H9 (cell line): ENCODE measurements around the gene CACHD1. TPM values are rescaled to one million over a fixed set of nuclear protein-coding genes. Genes with fewer than 3 reads are reported as not detected.

ENCODE experiments used
- DNase-seq: peaks from one replicate; pipeline ENCODE4 v3.0.0-alpha.2; 2017
- H2AFZ ChIP-seq: one replicate; pipeline ENCODE4 v1.6.1; 2013; ENCODE audit warnings: mild to moderate bottlenecking, low read length, control low read depth, moderate library complexity
- H2AK5ac ChIP-seq: 2 replicates; pipeline ENCODE4 v1.6.1; 2013; ENCODE audit warnings: low read length, control low read depth, mixed read lengths; ENCODE audit not compliant: insufficient read length
- H2BK120ac ChIP-seq: one replicate; pipeline ENCODE4 v1.6.1; 2013; ENCODE audit warnings: low read depth, mild to moderate bottlenecking, low read length, control low read depth, inconsistent platforms; ENCODE audit not compliant: poor library complexity, severe bottlenecking
- H2BK12ac ChIP-seq: 2 replicates; pipeline ENCODE4 v1.6.1; 2013; ENCODE audit warnings: low read length, control low read depth, mixed read lengths, low read depth; ENCODE audit not compliant: insufficient read length
- H2BK15ac ChIP-seq: 2 replicates; pipeline ENCODE4 v1.6.1; 2013; ENCODE audit warnings: low read depth, low read length, control low read depth
- H2BK20ac ChIP-seq: one replicate; pipeline ENCODE4 v1.6.1; 2013; ENCODE audit warnings: low read depth, mild to moderate bottlenecking, low read length, control low read depth, inconsistent platforms; ENCODE audit not compliant: poor library complexity, severe bottlenecking
- H2BK5ac ChIP-seq: 2 replicates; pipeline ENCODE4 v1.6.1; 2013; ENCODE audit warnings: low read length, control low read depth, mixed read lengths; ENCODE audit not compliant: insufficient read length
- H3K14ac ChIP-seq: 2 replicates; pipeline ENCODE4 v1.6.1; 2013; ENCODE audit warnings: low read length, control low read depth; ENCODE audit not compliant: insufficient read depth
- H3K18ac ChIP-seq: 2 replicates; pipeline ENCODE4 v1.6.1; 2013; ENCODE audit warnings: low read depth, mild to moderate bottlenecking, mixed read lengths, low read length, control low read depth; ENCODE audit not compliant: insufficient read length
- H3K23ac ChIP-seq: 2 replicates; pipeline ENCODE4 v1.6.1; 2013; ENCODE audit warnings: low read length, control low read depth, mixed read lengths, low read depth; ENCODE audit not compliant: insufficient read length
- H3K23me2 ChIP-seq: 2 replicates; pipeline ENCODE4 v1.6.1; 2013; ENCODE audit warnings: low read depth, mild to moderate bottlenecking, mixed read lengths, low read length, control low read depth; ENCODE audit not compliant: insufficient read length, poor library complexity, severe bottlenecking
- H3K27ac ChIP-seq: 2 replicates; pipeline ENCODE4 v1.5.1; 2013; ENCODE audit warnings: low read length, control low read depth, mixed read lengths, low read depth; ENCODE audit not compliant: insufficient read length
- H3K27me3 ChIP-seq: 2 replicates; pipeline ENCODE4 v1.6.1; 2013; ENCODE audit warnings: low read length, control low read depth, inconsistent platforms; ENCODE audit not compliant: insufficient read depth
- H3K4ac ChIP-seq: 2 replicates; pipeline ENCODE4 v1.6.1; 2013; ENCODE audit warnings: low read depth, mild to moderate bottlenecking, control low read depth, inconsistent platforms, low read length, moderate library complexity
- H3K4me1 ChIP-seq: 2 replicates; pipeline ENCODE4 v1.6.1; 2013; ENCODE audit warnings: low read length, control low read depth, inconsistent platforms; ENCODE audit not compliant: insufficient read depth
- H3K4me2 ChIP-seq: 2 replicates; pipeline ENCODE4 v1.6.1; 2013; ENCODE audit warnings: low read length, control low read depth, mixed read lengths; ENCODE audit not compliant: insufficient read length, insufficient read depth
- H3K56ac ChIP-seq: 2 replicates; pipeline ENCODE4 v1.6.1; 2013; ENCODE audit warnings: low read depth, mild to moderate bottlenecking, mixed read lengths, low read length, control low read depth; ENCODE audit not compliant: insufficient read length
- H3K79me1 ChIP-seq: 2 replicates; pipeline ENCODE4 v1.6.1; 2013; ENCODE audit warnings: low read depth, mild to moderate bottlenecking, moderate library complexity, low read length, control low read depth, inconsistent platforms; ENCODE audit not compliant: insufficient read depth, poor library complexity, severe bottlenecking
- H3K79me2 ChIP-seq: 2 replicates; pipeline ENCODE4 v1.6.1; 2013; ENCODE audit warnings: low read length, control low read depth, inconsistent platforms; ENCODE audit not compliant: insufficient read depth
- H3K9ac ChIP-seq: 2 replicates; pipeline ENCODE4 v1.6.1; 2013; ENCODE audit warnings: low read length, control low read depth, mixed read lengths; ENCODE audit not compliant: insufficient read length; ENCODE audit errors: extremely low read depth
- H3K9me3 ChIP-seq: one replicate; pipeline ENCODE4 v1.6.1; 2013; ENCODE audit warnings: low read depth, low read length, inconsistent platforms; ENCODE audit not compliant: control insufficient read depth
- H3T11ph ChIP-seq: one replicate; pipeline ENCODE4 v1.6.1; 2013; ENCODE audit warnings: mild to moderate bottlenecking, low read length, control low read depth, inconsistent platforms
- H4K20me1 ChIP-seq: one replicate; pipeline ENCODE4 v1.6.1; 2013; ENCODE audit not compliant: control insufficient read depth, insufficient read length, insufficient read depth
- H4K5ac ChIP-seq: 2 replicates; pipeline ENCODE4 v1.6.1; 2013; ENCODE audit warnings: low read depth, mild to moderate bottlenecking, mixed read lengths, low read length, control low read depth; ENCODE audit not compliant: insufficient read length
- H4K8ac ChIP-seq: replicated peaks from 2 replicates; pipeline ENCODE4 v1.6.1; 2013; ENCODE audit warnings: low read length, control low read depth, mixed read lengths, low read depth; ENCODE audit not compliant: insufficient read length
- H4K91ac ChIP-seq: 2 replicates; pipeline ENCODE4 v1.6.1; 2013; ENCODE audit warnings: low read depth, mild to moderate bottlenecking, moderate library complexity, mixed read lengths, low read length, control low read depth; ENCODE audit not compliant: insufficient read length
- H3K27ac Mint-ChIP-seq, 3 experiments: 2 replicates in 2 of 3; 3 replicates in 1 of 3; pipeline ENCODE4 v1.8.0; 2020 to 2021; ENCODE audit warnings: mixed read lengths in 3 of 3, mild to moderate bottlenecking in 1 of 3, moderate library complexity in 1 of 3
- H3K27me3 Mint-ChIP-seq: 2 replicates; pipeline ENCODE4 v1.8.0; 2021; ENCODE audit warnings: low read depth, mild to moderate bottlenecking, moderate library complexity, mixed read lengths
- H3K36me3 Mint-ChIP-seq, 3 experiments: 2 replicates in 2 of 3; 3 replicates in 1 of 3; pipeline ENCODE4 v1.8.0; 2020 to 2021; ENCODE audit warnings: low read depth in 3 of 3, mixed read lengths in 3 of 3; ENCODE audit not compliant: insufficient read depth in 1 of 3
- H3K4me1 Mint-ChIP-seq, 2 experiments: 2 replicates each; pipeline ENCODE4 v1.8.0; 2020; ENCODE audit warnings: mixed read lengths in 2 of 2
- H3K4me3 Mint-ChIP-seq, 2 experiments: 2 replicates in 1 of 2; 3 replicates in 1 of 2; pipeline ENCODE4 v1.8.0; 2020 to 2021; ENCODE audit warnings: mild to moderate bottlenecking in 2 of 2, mixed read lengths in 2 of 2, moderate library complexity in 1 of 2
- H3K9me3 Mint-ChIP-seq, 2 experiments: 2 replicates in 1 of 2; 3 replicates in 1 of 2; pipeline ENCODE4 v1.8.0; 2020; ENCODE audit warnings: mild to moderate bottlenecking in 2 of 2, mixed read lengths in 2 of 2, moderate library complexity in 1 of 2
- CTCF ChIP-seq: fragments of 200-600 bp; sonication (generic); conservative IDR thresholded peaks from 3 replicates; pipeline ENCODE4 v1.8.0; 2021; ENCODE audit warnings: antibody characterized with exemption, mild to moderate bottlenecking
- WGBS: extraction: QIAGEN DNeasy Blood & Tissue Kit; methylation state at CpG from one replicate; pipeline ENCODE4 v1.1.7; 2013; ENCODE audit warnings: missing lambda C conversion rate, low lambda C conversion rate, mixed read lengths; ENCODE audit not compliant: insufficient read length; ENCODE audit errors: extremely low coverage; 5-methylcytosine and 5-hydroxymethylcytosine counted together
- total RNA-seq: library from RNA; stranded (reverse); gene quantifications from 2 replicates; pipeline ENCODE4 v1.2.1, GENCODE V29; 2021

Gene CACHD1
- total RNA-seq, 1 experiment from 2014 or later: 94.2 TPM

DNA sequence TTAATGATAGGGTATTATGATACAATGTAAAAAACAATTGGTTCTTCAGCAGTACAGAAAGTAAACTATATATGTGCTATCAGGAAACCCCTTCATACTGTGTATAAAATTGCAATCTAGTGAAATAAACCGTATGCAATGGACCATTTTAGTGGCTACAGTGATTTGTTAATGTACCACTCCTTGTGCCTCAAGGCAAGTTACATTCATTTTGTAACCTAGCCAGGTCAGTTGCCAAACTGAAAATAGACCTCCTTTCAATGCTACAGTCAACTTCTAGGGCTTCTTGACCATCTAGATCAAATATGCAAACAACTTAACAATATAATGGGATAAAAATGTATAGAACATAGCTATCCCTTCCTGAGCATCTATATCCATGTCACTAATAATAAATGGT lies 223.0 kb downstream of the CACHD1 start:
- no peak for DNase-seq
- H4K20me1 ChIP-seq: no peaks in the 10 kb centered on the region
- H4K8ac ChIP-seq: no peak overlapping the region
- no peak overlapping the region for H3K18ac ChIP-seq
- no peak overlapping the region for H2BK15ac ChIP-seq
- H2BK120ac ChIP-seq: no peak overlapping the region
- H2BK5ac ChIP-seq: no peak overlapping the region
- no CpG with 5 or more reads among the region's 1 CpG for WGBS
- H3K4ac ChIP-seq: no peak overlapping the region
- H2AFZ ChIP-seq: no peak overlapping the region
- TF ChIP-seq CTCF: no peak
- no peaks in the 10 kb centered on the region for H3K9me3 Mint-ChIP-seq
- no peaks in the 10 kb centered on the region; the same call in 1 of the 2 replicates for H3K4me1 ChIP-seq
- no peak overlapping the region for H3K4me2 ChIP-seq
- H3K23ac ChIP-seq: no peak overlapping the region
- H3K27ac Mint-ChIP-seq: no peak overlapping the region
- H4K5ac ChIP-seq: no peak overlapping the region
- no peaks in the 10 kb centered on the region for H3K79me1 ChIP-seq
- H4K91ac ChIP-seq: no peak overlapping the region
- H2AK5ac ChIP-seq: no peak overlapping the region
- H3K27me3 ChIP-seq: no peaks in the 10 kb centered on the region
- H3K36me3 Mint-ChIP-seq: peaks cover 13 to 60% (median 43%) of the 10 kb centered on the region in 3 experiments; a peak in 6 of 7 replicates
- no peak overlapping the region for H3K14ac ChIP-seq
- no peak overlapping the region for H2BK12ac ChIP-seq
- peaks cover 11 to 13% of the 10 kb centered on the region in 2 experiments for H3K4me1 Mint-ChIP-seq
- H3K4me3 Mint-ChIP-seq: no peak overlapping the region
- no peak overlapping the region for H3K9ac ChIP-seq
- no peaks in the 10 kb centered on the region for H3K9me3 ChIP-seq
- H2BK20ac ChIP-seq: no peak overlapping the region
- no peak overlapping the region for H3K56ac ChIP-seq
- no peaks in the 10 kb centered on the region; the same call in 1 of the 2 replicates for H3K27me3 Mint-ChIP-seq
- no peak overlapping the region for H3T11ph ChIP-seq
- no peaks in the 10 kb centered on the region for H3K79me2 ChIP-seq
- H3K27ac ChIP-seq: no peak overlapping the region
- H3K23me2 ChIP-seq: no peaks in the 10 kb centered on the region
